Subcutaneous abdominal adipose tissue (tissue), 5 donors: ENCODE data around the gene MTCL1.

ENCODE experiments used
- H3K27ac ChIP-seq: one replicate; pipeline ENCODE4 v1.7.0; 2013; ENCODE audit warnings: low read depth, mild to moderate bottlenecking, inconsistent platforms, low read length, moderate library complexity
- H3K27me3 ChIP-seq, 5 donors: one replicate each; pipeline ENCODE4 v1.7.0; 2013; ENCODE audit warnings: low read length in 5 of 5, inconsistent platforms in 1 of 5; ENCODE audit not compliant: control insufficient read depth in 5 of 5, insufficient read depth in 4 of 5
- H3K36me3 ChIP-seq, 5 donors: one replicate each; pipeline ENCODE4 v1.7.0; 2013; ENCODE audit warnings: low read length in 5 of 5; ENCODE audit not compliant: control insufficient read depth in 5 of 5, insufficient read depth in 5 of 5
- H3K4me1 ChIP-seq, 5 donors: one replicate each; pipeline ENCODE4 v1.7.0; 2013; ENCODE audit warnings: low read length in 5 of 5, mild to moderate bottlenecking in 3 of 5, moderate library complexity in 1 of 5; ENCODE audit not compliant: control insufficient read depth in 5 of 5, insufficient read depth in 5 of 5
- H3K4me3 ChIP-seq, 5 donors: one replicate each; pipeline ENCODE4 v1.7.0; 2013; ENCODE audit warnings: low read length in 5 of 5, low read depth in 1 of 5
- H3K9ac ChIP-seq, 5 donors: one replicate each; pipeline ENCODE4 v1.7.0; 2013; ENCODE audit warnings: low read length in 5 of 5, mild to moderate bottlenecking in 4 of 5, moderate library complexity in 3 of 5
- H3K9me3 ChIP-seq, 5 donors: one replicate each; pipeline ENCODE4 v1.7.0; 2013; ENCODE audit warnings: low read length in 5 of 5; ENCODE audit not compliant: control insufficient read depth in 5 of 5
- donor health status: healthy.
- donor health status: healthy.
- donor health status: healthy.
- donor health status: healthy.
- donor health status: healthy.

MTCL1 gene

DNA sequence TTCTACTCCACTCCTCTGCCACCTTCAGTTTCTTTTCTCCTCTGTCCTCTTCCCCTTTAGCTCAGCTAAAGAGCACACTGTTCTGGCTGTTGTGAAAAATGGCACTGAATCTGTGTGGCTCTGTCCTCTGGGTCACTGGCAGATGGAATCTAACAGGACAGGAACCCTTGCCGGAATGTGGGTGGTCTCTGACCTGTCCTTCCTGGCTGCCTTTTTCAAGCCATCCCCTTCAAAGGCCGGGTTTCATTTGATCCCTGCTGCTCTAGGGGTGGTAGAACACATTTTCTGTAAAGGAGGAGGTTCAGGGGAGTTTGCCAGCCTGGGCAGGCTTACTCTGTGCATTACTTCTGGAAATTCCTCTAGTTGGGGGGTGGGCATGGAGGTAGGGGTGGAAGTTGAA is 29.9 kb downstream of the MTCL1 start:
- H3K9me3 ChIP-seq: no peaks in the 10 kb centered on the region
- H3K27me3 ChIP-seq: peaks cover 0 to 8% (median 0%) of the 10 kb centered on the region in 5 donors
- no peak overlapping the region for H3K4me3 ChIP-seq
- no peak overlapping the region for H3K27ac ChIP-seq
- peaks cover 0 to 5% (median 4%) of the 10 kb centered on the region in 5 donors for H3K4me1 ChIP-seq
- no peak overlapping the region for H3K9ac ChIP-seq
- no peaks in the 10 kb centered on the region for H3K36me3 ChIP-seq

DNA sequence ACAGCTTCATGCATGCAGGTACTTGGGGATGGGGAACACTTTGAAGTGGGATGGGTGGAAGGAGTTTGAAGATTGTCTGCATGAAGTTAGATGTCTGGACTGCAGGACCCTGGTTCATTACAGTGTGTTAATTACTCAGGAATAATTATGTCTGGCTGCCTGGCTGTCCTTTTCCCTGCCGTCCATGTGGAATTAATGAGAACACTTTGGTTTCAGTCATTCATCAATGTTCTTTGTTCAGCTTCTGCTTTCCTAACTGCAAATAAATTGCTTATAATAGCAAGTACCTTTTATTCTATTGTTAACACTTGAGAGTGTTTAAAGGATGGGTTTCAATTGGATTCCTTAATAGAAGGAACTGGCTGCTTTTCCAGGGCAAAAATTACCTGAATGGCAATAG is 35.8 kb downstream of the MTCL1 start:
- H3K27me3 ChIP-seq: no peaks in the 10 kb centered on the region
- no peak overlapping the region for H3K4me3 ChIP-seq
- no peak overlapping the region for H3K9ac ChIP-seq
- H3K4me1 ChIP-seq: no peaks in the 10 kb centered on the region
- H3K9me3 ChIP-seq: no peaks in the 10 kb centered on the region
- H3K36me3 ChIP-seq: no peaks in the 10 kb centered on the region
- no peak overlapping the region for H3K27ac ChIP-seq

GRCh38 chr18:8741532-8741931 is 36.2 kb downstream of the MTCL1 start:
- H3K9ac ChIP-seq: no peak overlapping the region
- H3K27ac ChIP-seq: no peak overlapping the region
- no peaks in the 10 kb centered on the region for H3K4me1 ChIP-seq
- H3K36me3 ChIP-seq: no peaks in the 10 kb centered on the region
- no peaks in the 10 kb centered on the region for H3K9me3 ChIP-seq
- H3K4me3 ChIP-seq: no peak overlapping the region
- H3K27me3 ChIP-seq: no peaks in the 10 kb centered on the region

- no peaks in the 10 kb centered on the region for H3K36me3 ChIP-seq
- no peaks in the 10 kb centered on the region for H3K9me3 ChIP-seq
- H3K9ac ChIP-seq: no peak overlapping the region
- no peak overlapping the region for H3K4me3 ChIP-seq
- H3K27me3 ChIP-seq: peaks cover 0 to 4% (median 0%) of the 10 kb centered on the region in 5 donors
- no peak overlapping the region for H3K27ac ChIP-seq
- no peaks in the 10 kb centered on the region for H3K4me1 ChIP-seq
Measured at GRCh38 chr18:8742387-8743361, 37.3 kb downstream of the MTCL1 start.

GRCh38 chr18:8744038-8744437 is 38.7 kb downstream of the MTCL1 start:
- Histone ChIP-seq H3K27ac (no peak overlapping the region), H3K4me1 (no peaks in the 10 kb centered on the region), H3K9me3 (no peaks in the 10 kb centered on the region), H3K9ac (no peak overlapping the region), H3K36me3 (no peaks in the 10 kb centered on the region), H3K4me3 (no peak overlapping the region), H3K27me3 (peaks cover 0 to 4% (median 0%) of the 10 kb centered on the region in 5 donors)

DNA sequence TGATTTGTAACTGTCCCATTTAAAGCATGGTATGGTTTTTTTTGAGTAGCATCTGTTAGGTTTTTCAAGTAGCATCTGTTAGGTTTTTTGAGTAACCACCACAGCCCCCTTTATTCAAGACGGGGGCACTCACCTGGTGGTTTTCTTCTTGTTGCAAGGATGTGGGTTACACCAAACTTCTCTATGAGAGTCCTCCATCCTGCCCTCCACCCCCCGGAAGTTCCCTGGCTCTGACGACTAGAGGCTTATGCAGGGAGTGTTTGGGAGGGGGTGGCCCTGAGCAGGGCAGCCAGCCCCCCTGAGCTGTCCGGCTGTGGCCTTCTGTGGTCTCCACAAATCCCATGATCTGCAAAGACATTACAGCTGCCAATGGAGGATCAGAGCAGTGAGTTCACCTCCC is 39.3 kb downstream of the MTCL1 start:
- H3K9ac ChIP-seq: no peak overlapping the region
- no peaks in the 10 kb centered on the region for H3K9me3 ChIP-seq
- peaks cover 0 to 4% (median 0%) of the 10 kb centered on the region in 5 donors for H3K27me3 ChIP-seq
- H3K36me3 ChIP-seq: no peaks in the 10 kb centered on the region
- H3K4me1 ChIP-seq: no peaks in the 10 kb centered on the region
- no peak overlapping the region for H3K4me3 ChIP-seq
- H3K27ac ChIP-seq: no peak overlapping the region

GRCh38 chr18:8745355-8746014 is 40.1 kb downstream of the MTCL1 start:
- Histone ChIP-seq H3K27ac (no peak overlapping the region), H3K4me1 (no peaks in the 10 kb centered on the region), H3K9me3 (no peaks in the 10 kb centered on the region), H3K4me3 (no peak overlapping the region), H3K9ac (no peak overlapping the region), H3K27me3 (peaks cover 0 to 4% (median 0%) of the 10 kb centered on the region in 5 donors), H3K36me3 (no peaks in the 10 kb centered on the region)

DNA sequence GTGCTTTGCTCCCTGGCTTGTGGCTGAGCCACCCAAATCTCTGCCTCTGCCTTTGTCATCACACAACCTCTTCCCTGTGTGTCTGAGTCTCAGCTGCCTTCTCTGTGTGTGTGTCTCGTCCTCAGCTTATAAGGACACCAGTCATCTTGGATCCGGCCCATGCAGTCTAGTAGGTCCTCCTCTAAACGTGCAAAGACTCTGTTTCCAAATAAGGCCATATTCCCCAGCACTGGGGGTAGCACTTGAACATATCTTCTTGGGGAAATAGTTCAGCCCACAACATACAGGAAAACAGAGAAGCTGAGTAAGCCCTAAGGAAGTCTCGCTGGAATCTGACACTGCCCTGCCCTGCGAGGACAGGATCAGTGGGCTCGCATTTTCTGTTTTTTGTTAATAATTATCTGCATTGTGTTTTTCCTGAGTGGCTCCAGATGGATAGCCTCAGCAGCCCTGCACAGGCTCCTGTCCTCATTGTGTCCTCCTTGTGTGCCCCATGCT is 42.1 kb downstream of the MTCL1 start:
- no peaks in the 10 kb centered on the region for H3K36me3 ChIP-seq
- no peak overlapping the region for H3K4me3 ChIP-seq
- H3K27me3 ChIP-seq: peaks cover 0 to 4% (median 0%) of the 10 kb centered on the region in 5 donors
- no peak overlapping the region for H3K9ac ChIP-seq
- no peaks in the 10 kb centered on the region for H3K9me3 ChIP-seq
- no peaks in the 10 kb centered on the region for H3K4me1 ChIP-seq
- H3K27ac ChIP-seq: no peak overlapping the region

DNA sequence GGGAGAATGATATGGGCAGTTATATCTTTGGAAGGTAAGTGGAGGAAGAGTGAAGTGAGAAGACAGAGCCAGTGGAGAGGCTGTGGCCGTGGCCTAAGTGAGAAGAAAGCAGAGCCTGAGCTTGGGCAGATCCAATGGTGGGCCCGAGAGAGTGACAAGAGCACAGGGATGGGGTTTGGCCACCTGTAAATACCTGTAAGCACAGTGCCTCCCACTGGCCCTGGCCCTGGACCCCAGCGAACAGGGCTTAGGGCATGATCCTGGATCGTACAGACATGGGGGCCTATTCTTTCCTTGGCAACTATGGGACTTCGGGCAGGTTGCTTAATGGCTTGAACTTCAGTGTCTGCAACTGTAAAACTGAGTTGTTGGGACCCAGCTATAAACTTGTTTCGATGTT is 44.1 kb downstream of the MTCL1 start:
- Histone ChIP-seq H3K27ac (no peak overlapping the region), H3K9me3 (no peaks in the 10 kb centered on the region), H3K27me3 (peaks cover 0 to 4% (median 0%) of the 10 kb centered on the region in 5 donors), H3K4me3 (no peak overlapping the region), H3K9ac (no peak overlapping the region), H3K4me1 (no peaks in the 10 kb centered on the region), H3K36me3 (no peaks in the 10 kb centered on the region)

DNA sequence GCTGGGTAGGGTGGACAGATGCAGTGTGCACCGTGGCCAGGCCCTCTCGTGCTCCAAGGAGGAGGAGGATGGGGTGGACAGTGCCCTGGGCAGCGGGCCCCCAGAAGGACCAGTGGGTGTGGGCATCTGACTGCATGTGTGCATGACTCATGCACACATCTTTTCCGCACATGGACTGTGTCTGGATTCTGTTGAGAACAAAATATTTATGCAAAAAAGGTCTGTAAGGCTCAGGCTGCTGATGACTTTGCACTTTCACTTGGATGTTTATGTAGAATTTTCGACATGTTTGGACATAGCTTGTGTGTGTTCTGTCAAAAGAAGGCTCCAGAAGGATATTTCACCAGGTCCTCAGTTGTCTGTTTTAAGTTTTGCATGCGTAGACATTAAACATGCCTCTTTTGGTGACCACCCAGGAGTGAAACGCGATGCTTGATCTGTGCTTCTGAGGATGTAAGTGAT is 45.6 kb downstream of the MTCL1 start:
- H3K27ac ChIP-seq: no peak overlapping the region
- H3K4me1 ChIP-seq: no peaks in the 10 kb centered on the region
- H3K27me3 ChIP-seq: peaks cover 0 to 4% (median 0%) of the 10 kb centered on the region in 5 donors
- H3K9ac ChIP-seq: no peak overlapping the region
- no peaks in the 10 kb centered on the region for H3K36me3 ChIP-seq
- H3K9me3 ChIP-seq: no peaks in the 10 kb centered on the region
- H3K4me3 ChIP-seq: no peak overlapping the region
